Breast epithelium (tissue), 4 donors: ENCODE results near the gene SLC4A4. TPM values are rescaled to one million over a fixed set of nuclear protein-coding genes. Genes with fewer than 3 reads are reported as not detected.

Experiments
- DNase-seq, 2 donors: peaks; one replicate each; pipeline ENCODE4 v3.0.0-alpha.2; 2019; ENCODE audit warnings: low spot score in 2 of 2
- H3K27ac ChIP-seq, 2 donors: fragments of 200-600 bp; sonication (generic) in 1 of 2; one replicate each; pipeline ENCODE4 v1.5.1; 2016 to 2019; ENCODE audit warnings: mild to moderate bottlenecking in 1 of 2
- H3K27me3 ChIP-seq, 2 donors: fragments of 200-600 bp; sonication (generic) in 1 of 2; one replicate each; pipeline versions ENCODE4 v1.5.1 to v1.6.0; 2017 to 2019; ENCODE audit warnings: control low read depth in 1 of 2, mild to moderate bottlenecking in 1 of 2
- H3K36me3 ChIP-seq: fragments of 200-600 bp; one replicate; pipeline ENCODE4 v1.5.1; 2019
- H3K4me1 ChIP-seq, 2 donors: fragments of 200-600 bp; sonication (generic); one replicate each; pipeline ENCODE4 v1.5.1; 2016 to 2019; ENCODE audit warnings: control low read depth in 1 of 2
- H3K4me3 ChIP-seq, 3 donors: fragments of 200-600 bp; sonication (generic); 1 replicate in 2 of 3; 2 replicates in 1 of 3; pipeline ENCODE4 v1.5.1; 2016 to 2019; ENCODE audit warnings: mild to moderate bottlenecking in 3 of 3, moderate library complexity in 2 of 3
- H3K9me3 ChIP-seq, 2 donors: fragments of 200-600 bp; sonication (generic) in 1 of 2; one replicate each; pipeline ENCODE4 v1.5.1; 2016 to 2019; ENCODE audit warnings: control low read depth in 1 of 2
- CTCF ChIP-seq, 3 donors: fragments of 450-650 bp; IDR thresholded peaks; one replicate each; pipeline ENCODE4 v1.5.1; 2016 to 2017; ENCODE audit warnings: antibody characterized with exemption in 3 of 3, mild to moderate bottlenecking in 3 of 3, moderate library complexity in 3 of 3
- POLR2A ChIP-seq: fragments of 450-650 bp; IDR thresholded peaks from one replicate; pipeline ENCODE4 v1.6.1; 2016; ENCODE audit warnings: antibody characterized with exemption, mild to moderate bottlenecking, moderate library complexity
- POLR2AphosphoS5 ChIP-seq, 3 donors: sonication (generic); formaldehyde crosslinking; IDR thresholded peaks; one replicate each; pipeline ENCODE4 v1.6.1; 2017; ENCODE audit warnings: antibody characterized with exemption in 3 of 3
- intact Hi-C: fragments of 100-400 bp; cut with DNase I; formaldehyde crosslinking; loops from one replicate; pipeline ENCODE4 v1.15.1; 2023; ENCODE audit warnings: low total_unique reads
- total RNA-seq, 3 donors: library from RNA; depleted of rRNA; stranded (reverse); fragments of >200 nt; gene quantifications; one replicate each; pipeline ENCODE4 v1.1.0, GENCODE V29; 2016

SLC4A4 gene
- total RNA-seq, 3 donors from 2014 or later, result 1.3 to 6.7 (median 1.4) TPM

DNA sequence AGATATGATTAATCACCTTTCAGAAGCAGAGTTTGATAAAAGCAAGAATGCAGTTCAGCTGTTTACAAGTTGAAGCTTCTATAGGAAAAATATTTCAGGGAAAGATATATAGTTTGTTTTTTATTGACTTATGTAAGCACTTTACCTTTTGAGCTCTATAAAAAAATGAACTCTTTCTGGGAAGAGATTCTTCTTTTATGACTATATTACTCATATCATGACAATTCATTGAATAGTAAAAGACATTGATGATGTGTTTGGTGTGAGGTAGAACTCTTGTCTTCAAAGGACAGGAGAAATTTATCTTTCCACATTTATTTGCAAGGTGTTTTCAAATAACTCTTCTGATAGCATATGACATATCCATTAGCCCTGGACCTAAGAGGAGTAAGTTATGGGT is 156.6 kb downstream of the SLC4A4 start:
- TF ChIP-seq POLR2AphosphoS5 (IDR thresholded peaks at IDR 0.05) (no peak), POLR2A (no peak), CTCF (IDR thresholded peaks at IDR 0.05) (no peak)
- Histone ChIP-seq H3K27ac (no peak overlapping the region), H3K27me3 (no peaks in the 10 kb centered on the region), H3K4me3 (no peak overlapping the region), H3K9me3 (no peaks in the 10 kb centered on the region), H3K36me3 (no peaks in the 10 kb centered on the region), H3K4me1 (no peaks in the 10 kb centered on the region)
- intact Hi-C loops, result no loop called here
- DNase-seq, result no peak

DNA sequence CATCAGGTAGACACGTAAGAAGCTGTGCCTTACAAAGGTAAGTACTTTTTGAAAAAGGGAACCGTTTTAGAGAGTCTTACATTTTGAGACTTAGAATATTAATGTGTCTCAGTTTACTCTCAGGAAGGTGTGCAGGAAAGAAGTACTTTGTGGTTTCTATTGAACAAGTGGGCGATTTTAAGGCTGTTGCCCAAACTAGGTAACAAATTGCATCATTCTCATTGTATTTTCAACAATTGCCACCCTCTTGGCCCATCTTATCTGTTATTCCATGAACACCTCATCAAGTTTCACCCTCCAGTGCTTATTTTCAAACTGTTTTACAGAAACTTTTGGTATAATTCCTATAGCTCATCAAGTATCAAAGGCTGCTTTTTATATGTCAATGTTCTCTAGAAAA is 158.3 kb downstream of the SLC4A4 start:
- Histone ChIP-seq H3K4me3 (no peak overlapping the region), H3K27me3 (no peaks in the 10 kb centered on the region), H3K27ac (no peak overlapping the region), H3K36me3 (no peaks in the 10 kb centered on the region), H3K9me3 (no peaks in the 10 kb centered on the region), H3K4me1 (no peaks in the 10 kb centered on the region)
- intact Hi-C loops, result no loop called here
- TF ChIP-seq POLR2AphosphoS5 (IDR thresholded peaks at IDR 0.05) (no peak), CTCF (IDR thresholded peaks at IDR 0.05) (no peak), POLR2A (no peak)
- DNase-seq, result no peak

DNA sequence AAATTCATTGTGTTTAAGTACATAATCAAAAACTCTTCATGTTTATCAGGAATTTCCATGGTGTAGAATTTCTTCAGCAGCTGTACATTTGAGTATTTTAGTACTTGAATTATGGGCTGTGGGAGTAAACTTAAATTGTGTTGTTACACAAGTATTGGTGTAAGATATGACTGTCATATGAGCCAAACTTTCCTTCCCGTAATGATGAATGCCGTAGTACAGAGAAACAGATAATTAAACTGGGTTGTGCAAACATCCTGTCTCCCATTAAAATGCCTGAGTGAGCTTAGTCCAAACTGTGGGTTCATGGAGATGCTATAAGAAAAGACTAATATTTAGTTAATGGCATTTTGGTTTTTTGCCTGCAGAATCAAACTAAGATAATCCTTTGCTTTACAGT is 159.2 kb downstream of the SLC4A4 start:
- intact Hi-C loops, result no loop called here
- Histone ChIP-seq H3K36me3 (no peaks in the 10 kb centered on the region), H3K4me3 (no peak overlapping the region), H3K4me1 (no peaks in the 10 kb centered on the region), H3K27ac (no peak overlapping the region), H3K9me3 (no peaks in the 10 kb centered on the region), H3K27me3 (no peaks in the 10 kb centered on the region)
- TF ChIP-seq CTCF (IDR thresholded peaks at IDR 0.05) (no peak), POLR2AphosphoS5 (IDR thresholded peaks at IDR 0.05) (no peak), POLR2A (no peak)
- DNase-seq, result no peak

- Histone ChIP-seq H3K27me3 (no peaks in the 10 kb centered on the region), H3K36me3 (no peaks in the 10 kb centered on the region), H3K4me1 (no peaks in the 10 kb centered on the region), H3K27ac (no peak overlapping the region), H3K4me3 (no peak overlapping the region), H3K9me3 (no peaks in the 10 kb centered on the region)
- DNase-seq, result no peak
- intact Hi-C loops, result no loop called here
- TF ChIP-seq CTCF (IDR thresholded peaks at IDR 0.05) (no peak), POLR2A (no peak), POLR2AphosphoS5 (IDR thresholded peaks at IDR 0.05) (no peak)
These were observed 159.8 kb downstream of the SLC4A4 start for GRCh38 chr4:71498625-71499024.

DNA sequence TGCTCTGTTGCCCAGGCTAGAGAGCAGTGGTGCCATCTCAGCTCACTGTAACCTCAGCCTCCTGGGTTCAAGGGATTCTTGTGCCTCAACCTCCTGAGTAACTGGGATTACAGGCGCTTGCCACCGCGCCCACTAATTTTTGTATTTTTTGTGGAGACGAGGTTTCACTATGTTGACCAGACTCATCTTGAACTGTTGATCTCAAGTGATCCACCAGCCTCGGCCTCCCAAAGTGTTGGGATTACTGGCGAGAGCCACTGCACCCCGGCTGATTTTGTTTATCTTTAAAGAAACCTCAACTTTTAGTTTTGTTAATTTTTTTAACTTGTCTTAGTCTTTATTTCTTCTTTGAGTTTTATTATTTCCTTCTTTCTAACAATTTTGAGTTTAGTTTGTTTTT is 163.2 kb downstream of the SLC4A4 start:
- no peaks in the 10 kb centered on the region for H3K27me3 ChIP-seq
- TF ChIP-seq POLR2AphosphoS5 (IDR thresholded peaks at IDR 0.05), result no peak
- no peak for TF ChIP-seq CTCF (IDR thresholded peaks at IDR 0.05)
- no peak for TF ChIP-seq POLR2A
- H3K36me3 ChIP-seq, result no peaks in the 10 kb centered on the region
- no peaks in the 10 kb centered on the region for H3K4me1 ChIP-seq
- H3K4me3 ChIP-seq, result no peak overlapping the region
- H3K9me3 ChIP-seq, result no peaks in the 10 kb centered on the region
- H3K27ac ChIP-seq, result no peak overlapping the region
- no peak for DNase-seq
- intact Hi-C loops, result no loop called here
